ENCODE results near the gene COX10. TPM values are rescaled to one million over a fixed set of nuclear protein-coding genes. Genes with fewer than 3 reads are reported as not detected.

Gene COX10
- polyA plus RNA-seq, 1 donor (not counting 4 experiments of a cell fraction or from before 2014, with no cell fraction given) = 14.3 TPM

- no peak overlapping the region for H3K9ac ChIP-seq (ENCODE audit: control insufficient read depth, extremely low read depth, insufficient read depth, low read length)
- dilution Hi-C loops (cut with MboI; ENCODE audit: extremely low pct_ligation_motif_present, low sequenced_read_pairs) = no loop called here
- H3K79me2 ChIP-seq (ENCODE audit: control insufficient read depth, insufficient read depth, low read length) = no peaks in the 10 kb centered on the region
- no peak for DNase-seq (ENCODE audit: low read depth, low spot score)
- no peak overlapping the region for H3K27ac ChIP-seq (ENCODE audit: control insufficient read depth, insufficient read depth, low read length)
- H3K9me3 ChIP-seq (ENCODE audit: control insufficient read depth, low read depth, low read length) = peaks cover 5% of the 10 kb centered on the region
- no peak for FAIRE-seq
- no peaks in the 10 kb centered on the region for H3K9me1 ChIP-seq (ENCODE audit: control insufficient read depth, extremely low read depth, insufficient read depth, low read length)
- no peaks in the 10 kb centered on the region for H3K27me3 ChIP-seq (ENCODE audit: control insufficient read depth, extremely low read depth, insufficient read depth, low read length)
- H3K4me3 ChIP-seq (ENCODE audit: control insufficient read depth in 2 of 3, extremely low read depth in 1 of 3, insufficient read depth in 2 of 3, low read depth in 1 of 3, low read length in 3 of 3) = no peak overlapping the region
- H3K4me1 ChIP-seq (ENCODE audit: control insufficient read depth, extremely low read depth, insufficient read depth, low read length) = no peaks in the 10 kb centered on the region
- TF ChIP-seq EZH2 (IDR thresholded peaks at IDR 0.05; ENCODE audit: low read length) (no peak), CTCF (optimal IDR thresholded peaks at IDR 0.05 in 1 of 3, IDR thresholded peaks at IDR 0.05 in 1 of 3, conservative IDR thresholded peaks at IDR 0.05 in 1 of 3; ENCODE audit: extremely low read depth in 1 of 3, insufficient read depth in 2 of 3, low read length in 3 of 3) (no peak)
- H2AFZ ChIP-seq (ENCODE audit: control insufficient read depth, low read length) = no peak overlapping the region
- H3K36me3 ChIP-seq (ENCODE audit: control insufficient read depth in 2 of 2, extremely low read depth in 1 of 2, insufficient read depth in 2 of 2, low read length in 2 of 2) = no peaks in the 10 kb centered on the region
- no peak overlapping the region for H3K4me2 ChIP-seq (ENCODE audit: control insufficient read depth, extremely low read depth, insufficient read depth, low read depth, low read length)
- no peaks in the 10 kb centered on the region for H4K20me1 ChIP-seq (ENCODE audit: control insufficient read depth, extremely low read depth, insufficient read depth, low read length)
These were observed 99.3 kb downstream of the COX10 start for GRCh38 chr17:14168582-14168981.

DNA sequence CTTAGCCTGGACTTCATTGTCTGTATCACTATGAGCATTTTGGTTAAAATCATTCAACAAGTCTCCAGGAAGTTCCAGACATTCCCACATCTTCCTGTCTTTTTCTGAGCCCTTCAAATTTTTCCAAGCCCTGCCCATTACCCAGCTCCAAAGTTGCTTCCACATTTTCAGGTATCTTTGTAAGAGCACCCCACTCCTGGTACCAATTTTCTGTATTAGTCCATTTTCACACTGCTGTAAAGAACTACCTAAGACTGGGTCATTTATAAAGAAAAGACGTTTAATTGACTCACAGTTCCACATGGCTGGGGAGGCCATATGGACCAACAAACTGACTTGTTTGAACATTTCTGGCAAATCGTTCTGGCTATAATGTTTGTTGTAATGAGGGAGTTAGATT, 100.0 kb downstream of the COX10 start:
- no peaks in the 10 kb centered on the region for H3K27me3 ChIP-seq (ENCODE audit: control insufficient read depth, extremely low read depth, insufficient read depth, low read length)
- H3K27ac ChIP-seq (ENCODE audit: control insufficient read depth, insufficient read depth, low read length) = no peak overlapping the region
- no peak overlapping the region for H3K9ac ChIP-seq (ENCODE audit: control insufficient read depth, extremely low read depth, insufficient read depth, low read length)
- no peaks in the 10 kb centered on the region for H3K9me1 ChIP-seq (ENCODE audit: control insufficient read depth, extremely low read depth, insufficient read depth, low read length)
- no peaks in the 10 kb centered on the region for H4K20me1 ChIP-seq (ENCODE audit: control insufficient read depth, extremely low read depth, insufficient read depth, low read length)
- no peaks in the 10 kb centered on the region for H3K4me1 ChIP-seq (ENCODE audit: control insufficient read depth, extremely low read depth, insufficient read depth, low read length)
- DNase-seq (ENCODE audit: low read depth, low spot score) (no peak), FAIRE-seq (no peak)
- dilution Hi-C loops (cut with MboI; ENCODE audit: extremely low pct_ligation_motif_present, low sequenced_read_pairs) = no loop called here
- H3K4me2 ChIP-seq (ENCODE audit: control insufficient read depth, extremely low read depth, insufficient read depth, low read depth, low read length) = no peak overlapping the region
- peaks cover 5% of the 10 kb centered on the region for H3K9me3 ChIP-seq (ENCODE audit: control insufficient read depth, low read depth, low read length)
- H2AFZ ChIP-seq (ENCODE audit: control insufficient read depth, low read length) = no peak overlapping the region
- no peak overlapping the region for H3K4me3 ChIP-seq (ENCODE audit: control insufficient read depth in 2 of 3, extremely low read depth in 1 of 3, insufficient read depth in 2 of 3, low read depth in 1 of 3, low read length in 3 of 3)
- H3K36me3 ChIP-seq (ENCODE audit: control insufficient read depth in 2 of 2, extremely low read depth in 1 of 2, insufficient read depth in 2 of 2, low read length in 2 of 2) = no peaks in the 10 kb centered on the region
- H3K79me2 ChIP-seq (ENCODE audit: control insufficient read depth, insufficient read depth, low read length) = no peaks in the 10 kb centered on the region
- TF ChIP-seq CTCF (optimal IDR thresholded peaks at IDR 0.05 in 1 of 3, IDR thresholded peaks at IDR 0.05 in 1 of 3, conservative IDR thresholded peaks at IDR 0.05 in 1 of 3; ENCODE audit: extremely low read depth in 1 of 3, insufficient read depth in 2 of 3, low read length in 3 of 3) (no peak), EZH2 (IDR thresholded peaks at IDR 0.05; ENCODE audit: low read length) (no peak)

All from keratinocyte (primary cell).